A673 (cell line): ENCODE results near the gene SLC7A5.
"Not testable (repeated sequence)": the region's sequence is repeated elsewhere in the genome, so short reads cannot be mapped to it uniquely, and the experiment has no call there.

Experiments used
- CTCF ChIP-seq: fragments of 300-800, 200-600 bp; sonication (generic); conservative IDR thresholded peaks from 2 replicates; pipeline ENCODE4 v1.5.1; 2017; ENCODE audit warnings: low read depth, mild to moderate bottlenecking, antibody characterized with exemption, low read length, moderate library complexity, mixed read lengths
- EZH2 ChIP-seq: fragments of 200-600 bp; sonication (generic); IDR thresholded peaks from 2 replicates; pipeline ENCODE4 v1.6.1; 2017; ENCODE audit warnings: borderline replicate concordance, low read depth, mild to moderate bottlenecking, mixed read lengths, antibody characterized with exemption, low read length; ENCODE audit not compliant: poor library complexity, severe bottlenecking

GRCh38 chr16:87817370-87817769 is 51.9 kb downstream of the SLC7A5 start:
- not testable (repeated sequence) for TF ChIP-seq CTCF, EZH2
